Measurements from ENCODE around the gene MAN2A1. TPM values are rescaled to one million over a fixed set of nuclear protein-coding genes. Genes with fewer than 3 reads are reported as not detected.

The MAN2A1 gene
- total RNA-seq, 1 experiment from 2014 or later, result 86.6 TPM

GRCh38 chr5:109900911-109901627, 211.3 kb downstream of the MAN2A1 start:
- H3K27ac Mint-ChIP-seq, result no peak overlapping the region

GRCh38 chr5:109901628-109901981, 211.9 kb downstream of the MAN2A1 start:
- ChIA-PET POLR2A (no interaction called here), CTCF (interaction anchor here (0.6 kb wide), 1 partner anchor 584 kb away, joined by 3 read pairs; no protein-coding TSS in a partner anchor)
- no peak overlapping the region for H3K27ac Mint-ChIP-seq
- no peaks in the 10 kb centered on the region for H3K9me3 Mint-ChIP-seq
- H3K4me1 Mint-ChIP-seq, result peaks cover 8% of the 10 kb centered on the region
- ATAC-seq (no peak), DNase-seq (ENCODE audit: low spot score) (no peak)
- no peaks in the 10 kb centered on the region for H3K36me3 Mint-ChIP-seq
- no peaks in the 10 kb centered on the region for H3K27me3 Mint-ChIP-seq (ENCODE audit: low read depth)
- no peak overlapping the region for H3K4me3 Mint-ChIP-seq
- TF ChIP-seq ERG (CRISPR knock-in tag; IDR thresholded peaks at IDR 0.05), result no peak
- no peak for TF ChIP-seq CREM (CRISPR knock-in tag; IDR thresholded peaks at IDR 0.05)
- TF ChIP-seq ESRRA (CRISPR knock-in tag; IDR thresholded peaks at IDR 0.05; ENCODE audit: borderline replicate concordance), result no peak
- no peak for TF ChIP-seq NR1H2 (CRISPR knock-in tag; IDR thresholded peaks at IDR 0.05)
- no peak for TF ChIP-seq SMAD3 (CRISPR knock-in tag; IDR thresholded peaks at IDR 0.05; ENCODE audit: borderline replicate concordance)
- TF ChIP-seq ATF6 (CRISPR knock-in tag; IDR thresholded peaks at IDR 0.05), result no peak
- TF ChIP-seq IRF1 (CRISPR knock-in tag; IDR thresholded peaks at IDR 0.05), result no peak
- TF ChIP-seq MYBL2 (CRISPR knock-in tag; IDR thresholded peaks at IDR 0.05), result no peak
- no peak for TF ChIP-seq FOXJ3 (CRISPR knock-in tag; IDR thresholded peaks at IDR 0.05; ENCODE audit: borderline replicate concordance)
- no peak for TF ChIP-seq NFE2L1 (CRISPR knock-in tag; IDR thresholded peaks at IDR 0.05)
- TF ChIP-seq CTCF (IDR thresholded peaks at IDR 0.05), result no peak
- TF ChIP-seq GRHL2 (CRISPR knock-in tag; IDR thresholded peaks at IDR 0.05; ENCODE audit: insufficient replicate concordance, severe bottlenecking), result no peak

More at GRCh38 chr5:109900911-109901627, 211.3 kb downstream of the MAN2A1 start:
- H3K9me3 Mint-ChIP-seq, result no peaks in the 10 kb centered on the region
- peaks cover 8% of the 10 kb centered on the region for H3K4me1 Mint-ChIP-seq
- ChIA-PET CTCF (no interaction called here), POLR2A (no interaction called here)
- no peak for ATAC-seq
- TF ChIP-seq STAT6 (CRISPR knock-in tag; conservative IDR thresholded peaks at IDR 0.05; ENCODE audit: low read depth) (no peak), ZNF512 (CRISPR knock-in tag; IDR thresholded peaks at IDR 0.05; ENCODE audit: borderline replicate concordance) (no peak), USF1 (CRISPR knock-in tag; IDR thresholded peaks at IDR 0.05) (no peak), ZMAT4 (CRISPR knock-in tag; IDR thresholded peaks at IDR 0.05) (no peak), HMGA2 (CRISPR knock-in tag; IDR thresholded peaks at IDR 0.05) (no peak)
- no peaks in the 10 kb centered on the region for H3K27me3 Mint-ChIP-seq (ENCODE audit: low read depth)
- no peak for DNase-seq (ENCODE audit: low spot score)
- no peak overlapping the region for H3K4me3 Mint-ChIP-seq
- H3K36me3 Mint-ChIP-seq, result no peaks in the 10 kb centered on the region

Data from WTC11 (cell line).